GDM1 (cell line): ENCODE measurements around the gene NUDT14.

Experiments used
- DNase-seq: peaks from one replicate; lab custom pipeline; 2025; lab: John Stamatoyannopoulos, UW

The NUDT14 gene

DNA sequence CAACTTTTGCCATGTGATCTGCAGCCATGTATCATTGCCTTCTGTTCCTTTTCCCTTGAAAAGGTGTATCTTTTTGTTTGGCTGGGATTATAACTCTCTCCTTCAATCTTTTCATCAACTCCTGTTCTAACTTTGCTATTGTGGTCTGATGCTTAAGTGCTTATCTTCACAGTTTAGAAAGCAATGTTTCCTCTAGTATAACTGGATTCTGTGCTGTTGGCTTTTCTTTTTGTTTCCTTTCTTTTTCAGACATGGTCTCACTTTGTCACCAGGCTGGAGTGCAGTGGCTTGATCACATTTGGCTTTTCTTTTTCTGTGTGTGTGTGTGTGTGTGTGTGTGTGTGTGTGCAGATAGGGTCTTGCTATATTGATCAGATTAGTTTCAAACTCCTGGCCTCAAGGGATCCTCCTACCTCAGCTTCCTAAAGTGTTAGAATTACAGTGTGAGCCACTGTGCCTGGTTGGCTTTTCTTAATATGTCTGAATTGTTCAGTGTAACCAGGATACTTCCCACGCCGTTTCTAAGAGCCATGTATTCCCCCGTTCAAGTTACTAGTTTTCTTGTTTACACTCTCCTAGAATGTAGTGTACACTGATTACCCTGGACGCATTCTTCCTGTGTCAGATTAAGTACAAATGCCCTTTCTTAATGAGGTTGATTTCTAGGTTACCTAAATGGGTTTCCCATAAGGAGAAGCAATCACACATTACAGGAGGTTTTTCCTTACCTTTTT is 48.0 kb downstream of the NUDT14 start:
- no peak for DNase-seq

DNA sequence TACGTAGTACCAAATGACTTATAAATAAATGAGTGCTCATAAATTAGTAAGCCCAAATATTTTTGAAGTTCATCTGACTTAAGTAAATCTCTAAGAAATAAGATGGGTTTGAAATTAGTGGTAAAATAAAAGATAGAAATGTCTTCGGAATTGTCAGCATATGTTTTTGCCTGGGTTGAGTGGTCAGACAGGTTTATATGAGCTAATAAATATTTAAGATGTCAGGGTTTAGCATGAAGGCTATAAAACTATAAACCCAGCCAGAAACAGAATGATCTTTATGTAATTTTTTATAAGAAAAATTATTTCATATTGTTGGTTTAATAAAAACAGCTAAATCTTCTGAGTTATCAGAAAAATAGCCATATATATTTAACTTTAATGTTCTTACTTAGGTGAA is 49.9 kb downstream of the NUDT14 start:
- no peak for DNase-seq

DNA sequence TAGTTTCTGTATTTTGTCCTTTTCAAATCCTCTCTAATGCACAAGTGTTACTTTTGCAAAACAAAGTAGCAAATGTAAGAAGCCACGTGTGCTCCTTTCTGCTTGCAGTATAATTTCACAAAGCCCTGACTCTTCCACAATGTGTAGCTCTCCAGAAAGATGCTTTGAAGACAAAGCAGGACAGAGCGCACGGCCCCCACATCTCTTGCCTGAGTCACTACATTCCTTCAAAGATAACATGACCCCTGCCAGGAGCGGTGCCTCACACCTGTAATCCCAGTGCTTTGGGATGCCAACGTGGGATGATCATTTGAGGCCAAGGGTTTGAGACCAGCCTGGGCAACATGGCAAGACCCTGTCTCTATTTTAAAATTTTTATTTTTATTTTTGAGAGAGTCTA is 53.1 kb downstream of the NUDT14 start:
- no peak for DNase-seq

DNA sequence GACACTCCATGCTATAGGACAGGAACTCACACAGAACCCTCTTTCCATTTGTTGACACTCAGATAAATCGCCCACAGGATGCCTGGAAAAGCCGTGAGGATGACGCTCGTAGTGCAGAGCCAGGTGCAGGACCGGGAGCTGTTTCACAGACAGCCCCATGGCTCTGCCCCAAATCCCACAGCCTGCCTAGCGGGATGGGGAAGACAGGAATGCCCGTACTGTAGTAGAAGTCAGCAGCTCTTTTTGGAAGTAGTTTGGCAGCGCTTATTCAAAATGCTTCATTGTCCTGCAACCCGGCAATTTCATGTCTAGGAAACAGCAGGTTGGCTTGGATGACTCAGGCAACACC is 54.2 kb downstream of the NUDT14 start:
- no peak for DNase-seq

DNA sequence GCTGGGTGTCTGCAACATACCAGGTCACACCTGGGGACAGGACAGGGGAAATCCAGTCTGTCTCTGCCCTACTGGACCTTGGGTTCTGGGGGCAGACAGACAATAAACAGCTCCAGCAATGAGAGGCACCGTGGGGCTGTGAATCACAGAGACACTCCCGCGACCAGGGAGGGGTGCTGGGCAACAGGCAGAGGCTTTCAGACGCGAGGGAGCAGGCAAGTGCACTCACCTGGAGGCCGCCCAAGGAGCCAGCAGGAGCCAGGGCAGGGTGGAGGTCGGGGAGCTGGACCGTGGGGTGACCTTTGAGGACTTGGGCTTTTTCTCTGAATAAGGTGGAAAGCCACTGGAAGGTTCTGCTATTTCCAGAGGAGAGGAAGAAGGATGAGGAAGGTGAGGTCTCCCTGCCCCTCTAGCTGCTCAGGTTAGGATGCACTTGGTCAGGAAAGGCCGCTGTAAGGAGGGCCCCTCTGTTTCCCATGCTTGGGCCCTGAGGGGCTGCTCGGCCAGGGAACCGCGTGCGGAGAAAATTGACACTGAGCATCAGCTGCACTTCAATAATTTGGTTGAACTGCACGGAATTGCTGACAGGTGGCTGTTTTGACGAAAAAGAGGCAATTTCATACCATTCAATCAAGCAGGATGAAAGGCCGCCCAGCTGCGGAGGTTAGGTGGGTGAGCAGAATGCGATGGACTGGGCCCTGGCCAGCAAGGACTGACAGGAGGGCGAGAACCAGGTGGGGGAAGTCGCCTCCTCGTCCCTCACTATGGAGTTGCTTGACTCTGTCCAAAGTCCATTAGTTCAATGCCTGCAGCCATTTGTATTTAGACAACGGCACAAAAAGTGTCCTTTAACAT is 54.8 kb downstream of the NUDT14 start:
- DNase-seq = no peak

DNA sequence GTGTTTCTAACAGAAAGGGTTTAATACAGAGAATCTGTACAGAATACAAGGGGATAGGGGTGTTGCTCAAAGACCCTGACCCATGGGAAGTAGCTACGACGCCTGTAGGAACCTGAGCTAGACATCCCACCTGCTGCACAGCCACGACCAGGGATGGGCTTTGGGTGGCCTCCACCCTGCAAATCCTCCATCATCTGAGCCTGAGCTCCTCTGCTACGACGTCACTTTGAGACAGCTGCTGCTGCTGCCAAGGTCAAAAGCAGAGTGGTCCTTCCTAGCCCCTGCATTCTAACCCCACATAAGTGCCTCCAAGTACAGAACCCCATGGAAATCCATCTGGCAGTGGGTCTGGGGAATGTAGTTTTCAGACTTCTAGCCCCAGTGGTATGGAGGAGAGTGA is 56.3 kb downstream of the NUDT14 start:
- DNase-seq = no peak

DNA sequence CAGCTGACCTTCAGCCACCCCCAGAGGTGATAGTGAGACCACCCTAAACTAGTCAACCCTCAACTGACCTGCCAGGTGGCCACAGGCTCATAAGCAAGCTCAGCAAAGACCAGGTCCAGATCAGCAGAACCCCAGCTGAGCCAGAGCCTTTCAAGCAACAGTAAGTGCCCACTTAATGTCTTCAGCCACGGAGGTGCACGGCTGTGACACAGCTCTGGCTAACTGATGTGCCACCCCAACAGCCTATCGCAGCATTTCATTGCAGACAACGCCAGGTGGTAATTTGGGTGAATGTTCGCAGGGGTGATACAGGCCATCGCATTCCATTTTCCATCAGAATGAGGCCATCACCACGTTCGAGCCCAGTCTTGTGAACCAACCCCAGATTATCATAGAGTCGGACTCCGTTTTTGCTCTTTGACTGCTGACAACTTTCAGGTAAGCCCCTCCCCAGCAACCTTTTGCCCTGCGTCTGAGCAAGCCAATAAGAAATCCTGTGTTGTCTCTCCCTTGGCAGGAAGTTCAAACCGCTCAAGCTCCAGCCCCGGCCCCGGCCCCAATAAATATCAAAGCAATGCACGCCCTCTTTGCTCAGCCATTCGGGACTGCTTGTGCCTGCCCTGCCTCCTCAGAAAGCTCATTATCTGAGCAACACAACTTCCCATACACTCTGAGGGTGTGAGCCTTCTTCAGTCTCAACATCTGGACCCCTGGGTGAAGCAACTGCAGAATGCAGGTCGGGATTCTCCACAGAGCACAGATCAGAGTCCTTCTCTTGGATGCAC is 56.9 kb downstream of the NUDT14 start:
- DNase-seq = no peak

DNA sequence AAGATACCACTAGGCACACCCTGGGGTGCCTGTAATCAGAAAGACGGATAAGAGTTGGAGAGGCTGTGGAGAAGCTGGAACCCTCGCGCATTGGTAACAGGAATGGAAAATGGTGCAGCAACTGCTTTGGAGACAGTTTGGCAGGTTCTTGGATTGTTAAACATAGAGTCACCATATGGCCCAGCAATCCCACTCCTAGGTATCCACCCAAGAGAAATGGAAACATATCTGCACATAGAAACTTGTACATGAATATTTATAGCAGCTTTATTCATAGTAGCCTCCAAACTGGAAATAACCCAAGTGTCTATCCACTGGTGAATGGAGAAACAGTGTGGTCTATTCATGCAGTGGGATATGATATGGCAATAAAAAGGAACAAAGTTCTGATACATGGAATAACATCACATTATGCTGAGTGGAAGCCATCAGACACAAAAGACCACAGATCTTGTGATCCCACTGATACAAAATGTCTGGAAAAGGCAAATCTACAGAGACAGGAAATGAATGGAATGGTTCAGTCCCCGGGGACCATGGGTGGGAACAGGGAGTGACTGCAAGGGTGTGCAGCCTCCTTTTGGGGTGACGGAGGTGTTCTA is 57.9 kb downstream of the NUDT14 start:
- no peak for DNase-seq
